Cerebellar nuclear complex (tissue), 1 donor: ENCODE data around the gene MPHOSPH6.
"Not testable (repeated sequence)": the region's sequence is repeated elsewhere in the genome, so short reads cannot be mapped to it uniquely, and the experiment has no call there.

Experiments
- DNase-seq, 2 experiments: peaks; one replicate each; lab custom pipeline; 2025; lab: John Stamatoyannopoulos, UW

The MPHOSPH6 gene

GRCh38 chr16:82175627-82176026, 5.6 kb upstream of the MPHOSPH6 start:
- no peak for DNase-seq

GRCh38 chr16:82167670-82168069, 2.4 kb downstream of the MPHOSPH6 start:
- DNase-seq = no peak

GRCh38 chr16:82160226-82160625, 9.8 kb downstream of the MPHOSPH6 start:
- no peak for DNase-seq

- DNase-seq = no peak
These were observed 12.2 kb downstream of the MPHOSPH6 start for GRCh38 chr16:82157836-82158235.

GRCh38 chr16:82157534-82157812, 12.6 kb downstream of the MPHOSPH6 start:
- no peak for DNase-seq

- DNase-seq = no peak
These were observed 13.1 kb downstream of the MPHOSPH6 start for GRCh38 chr16:82156761-82157533.

- DNase-seq = no peak
These were observed 17.3 kb downstream of the MPHOSPH6 start for GRCh38 chr16:82152641-82153112.

- DNase-seq = no peak
These were observed 17.8 kb downstream of the MPHOSPH6 start for GRCh38 chr16:82152196-82152595.

GRCh38 chr16:82150549-82150948, 19.5 kb downstream of the MPHOSPH6 start:
- no peak for DNase-seq

- no peak for DNase-seq
These were observed 20.5 kb downstream of the MPHOSPH6 start for GRCh38 chr16:82149536-82149935.

- DNase-seq = no peak
These were observed 22.5 kb downstream of the MPHOSPH6 start for GRCh38 chr16:82147546-82147945.

GRCh38 chr16:82146957-82147356, 23.1 kb downstream of the MPHOSPH6 start:
- DNase-seq = no peak

- DNase-seq = no peak
These were observed 23.5 kb downstream of the MPHOSPH6 start for GRCh38 chr16:82146556-82146955.

- DNase-seq = not testable (repeated sequence)
These were observed 30.8 kb downstream of the MPHOSPH6 start for GRCh38 chr16:82139286-82139571.

- no peak for DNase-seq
These were observed 31.3 kb downstream of the MPHOSPH6 start for GRCh38 chr16:82138478-82139285.

- no peak for DNase-seq
These were observed 32.2 kb downstream of the MPHOSPH6 start for GRCh38 chr16:82137822-82138167.

- no peak for DNase-seq
These were observed 32.8 kb downstream of the MPHOSPH6 start for GRCh38 chr16:82136956-82137821.

GRCh38 chr16:82135844-82136243, 34.2 kb downstream of the MPHOSPH6 start:
- DNase-seq = no peak

- no peak for DNase-seq
These were observed 35.2 kb downstream of the MPHOSPH6 start for GRCh38 chr16:82134846-82135245.

- DNase-seq = no peak
These were observed 36.2 kb downstream of the MPHOSPH6 start for GRCh38 chr16:82133798-82134197.

GRCh38 chr16:82129881-82130280, 40.1 kb downstream of the MPHOSPH6 start:
- no peak for DNase-seq

- no peak for DNase-seq
These were observed 45.4 kb downstream of the MPHOSPH6 start for GRCh38 chr16:82124651-82125050.

- no peak for DNase-seq
These were observed 50.6 kb downstream of the MPHOSPH6 start for GRCh38 chr16:82119405-82119804.
